K562 (cell line): ENCODE results near the gene CHMP1A. TPM values are rescaled to one million over a fixed set of nuclear protein-coding genes. Genes with fewer than 3 reads are reported as not detected.

Source experiments
- ATAC-seq: fragments of 200-7000 bp; cut with Tn5 transposase; 3 replicates; pipeline ENCODE4 v1.9.1; 2020; ENCODE audit warnings: moderate library complexity
- BruUV-seq: library from RNA; stranded (reverse); fragments of 400-500 nt; replicated peaks from 2 replicates; lab custom pipeline; 2021; lab: Mats Ljungman, UMichigan
- CTCF ChIA-PET: fragments of 300-600 bp; formaldehyde crosslinking; extraction: SDS; loops from one replicate; lab custom pipeline; 2021; ENCODE audit warnings: low intra/inter-chr PET ratio; lab: Yijun Ruan, JAX
- POLR2A ChIA-PET: fragments of 300-600, 350-650 bp; sonication (Branson Sonifier 250); formaldehyde crosslinking; extraction: SDS; loops from one replicate; lab custom pipeline; 2021; ENCODE audit warnings: antibody characterized with exemption, inconsistent platforms; lab: Yijun Ruan, JAX
- DNase-seq, 4 experiments: peaks; one replicate each; pipeline versions ENCODE4 v3.0.0 to v3.0.0-alpha.2; 2011 to 2018; ENCODE audit warnings: low spot score in 3 of 4, mixed read lengths in 3 of 4; ENCODE audit errors: extremely low read depth in 1 of 4
- FAIRE-seq: peaks from 2 replicates; lab custom pipeline; 2011; peaks lifted over from hg19 to GRCh38; lab: Jason Lieb, UNC
- H2AFZ ChIP-seq: 2 replicates; pipeline ENCODE4 v1.6.0; 2011; ENCODE audit warnings: low read depth, low read length, control low read depth, inconsistent platforms
- H3K27ac ChIP-seq: fragments of 200-600 bp; 3 replicates; pipeline ENCODE4 v1.8.0; 2011; ENCODE audit warnings: low read depth, mild to moderate bottlenecking, control low read depth, inconsistent platforms, low read length, moderate library complexity, mixed read lengths; ENCODE audit errors: extremely low read depth
- H3K27me3 ChIP-seq, 2 experiments: fragments of 300-600 bp in 1 of 2; 2 replicates in 1 of 2; 3 replicates in 1 of 2; pipeline versions ENCODE4 v1.6.0 to v1.8.0; 2011; ENCODE audit warnings: inconsistent platforms in 2 of 2, low read length in 2 of 2, mild to moderate bottlenecking in 1 of 2, mixed read lengths in 1 of 2, moderate library complexity in 1 of 2; ENCODE audit not compliant: control insufficient read depth in 2 of 2, insufficient read depth in 2 of 2
- H3K36me3 ChIP-seq: fragments of 300-600 bp; 3 replicates; pipeline ENCODE4 v1.8.0; 2011; ENCODE audit warnings: mild to moderate bottlenecking, low read length, inconsistent platforms; ENCODE audit not compliant: control insufficient read depth, insufficient read depth
- H3K4me1 ChIP-seq, 2 experiments: fragments of 200-600 bp in 1 of 2; replicated peaks in 1 of 2; 2 replicates in 1 of 2; 3 replicates in 1 of 2; pipeline versions ENCODE4 v1.5.1 to v1.8.0; 2011; ENCODE audit warnings: inconsistent platforms in 2 of 2, low read length in 2 of 2, mild to moderate bottlenecking in 1 of 2, mixed read lengths in 1 of 2, moderate library complexity in 1 of 2; ENCODE audit not compliant: control insufficient read depth in 2 of 2, insufficient read depth in 2 of 2
- H3K4me2 ChIP-seq: 2 replicates; pipeline ENCODE4 v1.6.1; 2011; ENCODE audit warnings: low read length, control low read depth, inconsistent platforms, mixed read lengths; ENCODE audit not compliant: insufficient read depth
- H3K4me3 ChIP-seq: fragments of 200-600 bp; sonication (generic), shearing (Covaris generic); 2 replicates; pipeline ENCODE4 v1.5.1; 2016; ENCODE audit warnings: control low read depth, inconsistent platforms
- H3K79me2 ChIP-seq: fragments of 200-600 bp; 3 replicates; pipeline ENCODE4 v1.8.0; 2011; ENCODE audit warnings: low read length, inconsistent platforms; ENCODE audit not compliant: control insufficient read depth, insufficient read depth
- H3K9ac ChIP-seq, 2 experiments: 2 replicates each; pipeline versions ENCODE4 v1.6.0 to v1.6.1; 2011; ENCODE audit warnings: low read depth in 2 of 2, low read length in 2 of 2, control low read depth in 1 of 2, inconsistent platforms in 1 of 2, mild to moderate bottlenecking in 1 of 2, mixed read lengths in 1 of 2; ENCODE audit not compliant: insufficient read depth in 1 of 2
- H3K9me1 ChIP-seq: one replicate; pipeline ENCODE4 v1.6.0; 2011; ENCODE audit warnings: inconsistent platforms, mild to moderate bottlenecking, low read length, moderate library complexity; ENCODE audit not compliant: control insufficient read depth, insufficient read depth
- H3K9me3 ChIP-seq: replicated peaks from 2 replicates; pipeline ENCODE4 v1.5.1; 2011; ENCODE audit warnings: low read depth, low read length, inconsistent platforms; ENCODE audit not compliant: control insufficient read depth, insufficient read depth
- H4K20me1 ChIP-seq: replicated peaks from 2 replicates; pipeline ENCODE4 v1.6.1; 2011; ENCODE audit warnings: low read length, inconsistent platforms, mixed read lengths; ENCODE audit not compliant: control insufficient read depth, insufficient read depth
- ATF6 ChIP-seq: sonication (generic); formaldehyde crosslinking; IDR thresholded peaks from 2 replicates; pipeline ENCODE4 v1.4.0; 2020; ENCODE audit warnings: mild to moderate bottlenecking, missing genetic modification reagents
- CTBP1 ChIP-seq: fragments of 450-650 bp; IDR thresholded peaks from 2 replicates; pipeline ENCODE4 v1.6.1; 2016; ENCODE audit warnings: borderline replicate concordance
- CTCF ChIP-seq, 3 experiments: IDR thresholded peaks in 2 of 3; conservative IDR thresholded peaks in 1 of 3; 2 replicates each; pipeline ENCODE4 v1.5.1; 2011 to 2012; ENCODE audit warnings: low read length in 3 of 3, mild to moderate bottlenecking in 3 of 3, control low read depth in 2 of 3, improper control_type of control experiment in 1 of 3, inconsistent platforms in 1 of 3, low read depth in 1 of 3, mixed read lengths in 1 of 3, moderate library complexity in 1 of 3; ENCODE audit not compliant: insufficient read depth in 2 of 3
- HDAC6 ChIP-seq: IDR thresholded peaks from 2 replicates; pipeline ENCODE4 v1.6.1; 2012; ENCODE audit warnings: low read depth, mild to moderate bottlenecking, control low read depth, inconsistent platforms, low read length, moderate library complexity
- NRF1 ChIP-seq, 2 experiments: fragments of 450-650 bp; IDR thresholded peaks in 1 of 2; conservative IDR thresholded peaks in 1 of 2; 2 replicates each; pipeline ENCODE4 v1.6.1; 2014; ENCODE audit warnings: mild to moderate bottlenecking in 2 of 2
- ZNF184 ChIP-seq: sonication (generic); formaldehyde crosslinking; IDR thresholded peaks from 2 replicates; pipeline ENCODE4 v1.5.0; 2020; ENCODE audit warnings: missing genetic modification reagents
- WGBS: fragments of 100-300 bp; shearing (Covaris generic); methylation state at CpG from one replicate; pipeline ENCODE4 v1.1.6; 2016; ENCODE audit warnings: low coverage, mixed read lengths; ENCODE audit not compliant: insufficient coverage; ENCODE audit errors: missing lambda C conversion rate; 5-methylcytosine and 5-hydroxymethylcytosine counted together
- in situ Hi-C: fragments of 300-500 bp; cut with MboI; formaldehyde crosslinking; loops from 4 replicates; pipeline ENCODE4 v1.15.0; 2018; ENCODE audit warnings: inconsistent platforms, mixed read lengths
- intact Hi-C: fragments of 100-400 bp; cut with micrococcal nuclease; formaldehyde crosslinking; loops from 2 replicates; pipeline ENCODE4 v1.14.2; 2022
- polyA plus RNA-seq, 8 experiments: library from polyadenylated mRNA; depleted of rRNA in 4 of 8; stranded (reverse) in 5 of 8; unstranded in 3 of 8; fragments of >200 nt; fragmentation: Nextera tagmentation in 2 of 8; fragmentation: Illumina TruSeq in 1 of 8; extraction: Ambion mirVana in 2 of 8; extraction: Trizol in 1 of 8; gene quantifications; 2 replicates each; pipeline versions ENCODE4 v1.2.1 to v1.2.3, GENCODE V29; 2011 to 2014; ENCODE audit warnings: inconsistent platforms in 1 of 8, missing spikeins in 1 of 8
- total RNA-seq, 7 experiments: library from RNA; depleted of rRNA in 6 of 7; stranded (reverse); fragments of >200 nt in 6 of 7; fragmentation: Illumina TruSeq in 2 of 7; extraction: Trizol in 2 of 7; gene quantifications; 2 replicates each; pipeline versions ENCODE4 v1.2.1 to v1.2.3, GENCODE V29; 2011 to 2021; ENCODE audit warnings: low replicate concordance in 1 of 7

Gene CHMP1A
- total and polyA plus RNA-seq, 9 of the 15 experiments (the other 6 are each of a cell fraction or from before 2014, with no cell fraction given), result 0.83 to 79.9 (median 45.2) TPM

GRCh38 chr16:89599451-89599858 lies 58.1 kb downstream of the CHMP1A start:
- ChIA-PET POLR2A (interaction anchor here (1.0 to 2.1 kb wide), 3 partner anchors 10 to 58 kb away, joined by 3 to 5 read pairs (median 4); partner anchors contain the start of genes CHMP1A and SPATA33), CTCF (interaction anchor here (0.6 kb wide), 1 partner anchor 43 kb away, joined by 3 read pairs; no protein-coding TSS in a partner anchor)
- H3K9me1 ChIP-seq, result no peaks in the 10 kb centered on the region
- peak overlapping the region in 1 of 2 experiments; percentile 67; a peak in 1 of 4 replicates for H3K9ac ChIP-seq
- H3K27ac ChIP-seq, result no peak overlapping the region
- peaks cover 0 to 62% of the 10 kb centered on the region in 2 experiments; a peak in 3 of 5 replicates for H3K4me1 ChIP-seq
- no peak overlapping the region for H3K4me3 ChIP-seq
- no peaks in the 10 kb centered on the region for H3K27me3 ChIP-seq
- intact Hi-C loops (no loop called here), in situ Hi-C loops (loop anchor here (10.0 kb wide), 1 partner anchor 265 kb away; no protein-coding TSS in a partner anchor)
- no peak overlapping the region for H3K4me2 ChIP-seq
- BruUV-seq, result no TSS peak
- peaks cover 12% of the 10 kb centered on the region; the same call in 2 of the 3 replicates for H3K36me3 ChIP-seq
- H3K9me3 ChIP-seq, result no peaks in the 10 kb centered on the region
- 0 out of 2 replicates have a peak, but pooled peaks cover 5% of the 10 kb centered on the region for H4K20me1 ChIP-seq
- H2AFZ ChIP-seq, result no peak overlapping the region
- DNase-seq (peak; percentile 67 to 81 (median 78)), FAIRE-seq (peak; percentile 91), ATAC-seq (peak; percentile 91)
- no peaks in the 10 kb centered on the region for H3K79me2 ChIP-seq
- 6% methylated on average over 8 of the region's 8 CpGs for WGBS
- no peak for TF ChIP-seq HDAC6
- TF ChIP-seq NRF1 (conservative IDR thresholded peaks at IDR 0.05 in 1 of 2, IDR thresholded peaks at IDR 0.05 in 1 of 2), result 0 out of 4 replicates have a peak, but pooled peaks of 1 of the 2 experiments have one; percentile 11
- no peak for TF ChIP-seq ATF6 (CRISPR knock-in tag)
- peak; percentile 75 to 81 (median 78) for TF ChIP-seq CTCF (IDR thresholded peaks at IDR 0.05 in 2 of 3, conservative IDR thresholded peaks at IDR 0.05 in 1 of 3; ENCODE audit: insufficient read depth in 2 of 3, low read depth in 1 of 3, low read length in 3 of 3)
- peak; percentile 51; the same call in 1 of the 2 replicates for TF ChIP-seq CTBP1
- TF ChIP-seq ZNF184 (CRISPR knock-in tag), result no peak
